ENCODE measurements around the gene SMG9. TPM values are rescaled to one million over a fixed set of nuclear protein-coding genes. Genes with fewer than 3 reads are reported as not detected.

The SMG9 gene
- total RNA-seq, 1 donor from 2014 or later = 35.0 TPM

DNA sequence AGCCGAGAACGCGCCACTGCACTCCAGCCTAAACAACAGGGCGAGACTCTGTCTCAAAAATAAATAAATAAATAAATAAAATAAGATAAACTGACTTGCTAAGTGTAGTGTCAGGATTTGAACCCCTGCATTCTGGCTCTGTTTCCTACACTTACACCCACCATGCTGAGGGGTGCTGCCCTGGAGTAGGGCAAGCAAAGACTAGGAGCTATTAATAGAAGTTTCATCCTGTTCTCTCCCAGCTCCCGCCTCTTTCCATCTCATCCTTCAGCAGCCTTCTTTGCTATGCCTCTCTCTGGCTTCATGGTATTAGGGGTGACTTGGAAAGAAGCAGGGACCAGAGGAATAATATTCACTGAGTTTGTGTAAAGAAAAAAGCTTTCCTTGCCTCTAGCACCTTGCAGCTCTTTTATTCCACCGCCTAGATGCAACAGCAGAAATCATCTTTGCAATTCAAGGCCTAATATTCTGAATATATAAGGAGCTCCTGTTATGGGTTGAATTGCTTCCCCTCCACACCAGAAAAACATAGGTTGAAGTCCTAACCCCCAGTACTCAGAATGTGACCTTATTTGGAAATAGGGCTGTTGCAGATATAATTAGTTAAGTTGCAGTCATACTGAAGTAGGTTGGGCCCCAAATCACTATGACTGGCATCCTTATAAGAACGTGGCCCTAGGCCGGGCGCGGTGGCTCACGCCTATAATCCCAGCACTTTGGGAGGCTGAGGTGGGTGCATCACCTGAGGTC, 76.1 kb downstream of the SMG9 start:
- FAIRE-seq = no peak
- no peaks in the 10 kb centered on the region for H3K27me3 ChIP-seq (ENCODE audit: insufficient read depth, low read length)
- H3K36me3 ChIP-seq (ENCODE audit: insufficient read depth, low read length) = no peaks in the 10 kb centered on the region
- no peaks in the 10 kb centered on the region for H4K20me1 ChIP-seq (ENCODE audit: insufficient read depth, low read length)
- no peak overlapping the region for H3K4me2 ChIP-seq (ENCODE audit: low read length)
- DNase-seq (ENCODE audit: low read depth) = no peak
- no peaks in the 10 kb centered on the region for H3K79me2 ChIP-seq (ENCODE audit: insufficient read depth, low read length)
- TF ChIP-seq EZH2 (IDR thresholded peaks at IDR 0.05; ENCODE audit: insufficient read depth, low read length) = no peak
- TF ChIP-seq, protein P1, sequence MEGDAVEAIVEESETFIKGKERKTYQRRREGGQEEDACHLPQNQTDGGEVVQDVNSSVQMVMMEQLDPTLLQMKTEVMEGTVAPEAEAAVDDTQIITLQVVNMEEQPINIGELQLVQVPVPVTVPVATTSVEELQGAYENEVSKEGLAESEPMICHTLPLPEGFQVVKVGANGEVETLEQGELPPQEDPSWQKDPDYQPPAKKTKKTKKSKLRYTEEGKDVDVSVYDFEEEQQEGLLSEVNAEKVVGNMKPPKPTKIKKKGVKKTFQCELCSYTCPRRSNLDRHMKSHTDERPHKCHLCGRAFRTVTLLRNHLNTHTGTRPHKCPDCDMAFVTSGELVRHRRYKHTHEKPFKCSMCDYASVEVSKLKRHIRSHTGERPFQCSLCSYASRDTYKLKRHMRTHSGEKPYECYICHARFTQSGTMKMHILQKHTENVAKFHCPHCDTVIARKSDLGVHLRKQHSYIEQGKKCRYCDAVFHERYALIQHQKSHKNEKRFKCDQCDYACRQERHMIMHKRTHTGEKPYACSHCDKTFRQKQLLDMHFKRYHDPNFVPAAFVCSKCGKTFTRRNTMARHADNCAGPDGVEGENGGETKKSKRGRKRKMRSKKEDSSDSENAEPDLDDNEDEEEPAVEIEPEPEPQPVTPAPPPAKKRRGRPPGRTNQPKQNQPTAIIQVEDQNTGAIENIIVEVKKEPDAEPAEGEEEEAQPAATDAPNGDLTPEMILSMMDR (IDR thresholded peaks at IDR 0.05; ENCODE audit: insufficient read depth, low read depth, low read length) = no peak
- no peaks in the 10 kb centered on the region for H3K9me3 ChIP-seq (ENCODE audit: insufficient read depth, low read depth, low read length)
- Mint-ChIP-seq H3K27ac (ENCODE audit: unreplicated experiment) (no peak overlapping the region), H3K4me1 (ENCODE audit: low read depth, unreplicated experiment) (peaks cover 9% of the 10 kb centered on the region), H3K9me3 (ENCODE audit: unreplicated experiment) (no peaks in the 10 kb centered on the region), H3K27me3 (ENCODE audit: low read depth, unreplicated experiment) (peaks cover 7% of the 10 kb centered on the region), H3K36me3 (ENCODE audit: low read depth, unreplicated experiment) (no peaks in the 10 kb centered on the region), H3K4me3 (ENCODE audit: unreplicated experiment) (no peak overlapping the region)
- no peak overlapping the region for H3K27ac ChIP-seq (ENCODE audit: low read depth, low read length)
- no peak overlapping the region for H2AFZ ChIP-seq (ENCODE audit: low read depth, low read length)
- no peak overlapping the region for H3K4me3 ChIP-seq (ENCODE audit: insufficient read depth, low read depth, low read length)
- no peak overlapping the region for H3K9ac ChIP-seq (ENCODE audit: low read length)
- peaks cover 15% of the 10 kb centered on the region for H3K4me1 ChIP-seq (ENCODE audit: insufficient read depth, low read length)

Other genes with a start within 250 kb of the SMG9 start
- 43.7 and 50.7 TPM in 2 replicates for gene ETHE1, start 227.8 kb downstream of the SMG9 start, total RNA-seq
- 1.3 and 1.4 TPM in 2 replicates for gene ZNF575, start 221.8 kb downstream of the SMG9 start, total RNA-seq
- 14.6 and 14.7 TPM in 2 replicates for gene XRCC1, start 179.4 kb downstream of the SMG9 start, total RNA-seq
- gene PINLYP, start 179.2 kb downstream of the SMG9 start, total RNA-seq = 0.30 and 0.96 TPM in 2 replicates
- gene IRGQ, start 158.8 kb downstream of the SMG9 start, total RNA-seq = 49.8 and 60.7 TPM in 2 replicates
- 13.8 and 14.5 TPM in 2 replicates for gene ZNF576, start 158.4 kb downstream of the SMG9 start, total RNA-seq
- gene SRRM5, start 142.9 kb downstream of the SMG9 start, total RNA-seq = 0.23 TPM in 1 of 2 replicates, not detected in the other
- gene ZNF428, start 135.3 kb downstream of the SMG9 start, total RNA-seq = 53.4 and 54.7 TPM in 2 replicates
- gene CADM4, start 115.1 kb downstream of the SMG9 start, total RNA-seq = 40.8 and 52.1 TPM in 2 replicates
- gene PLAUR, start 84.8 kb downstream of the SMG9 start, total RNA-seq = 112 and 116 TPM in 2 replicates
- gene IRGC, start 38.9 kb downstream of the SMG9 start, total RNA-seq = not detected in 2 replicates
- gene KCNN4, start 26.0 kb upstream of the SMG9 start, total RNA-seq = 2.6 and 3.6 TPM in 2 replicates
- gene LYPD5, start 47.5 kb upstream of the SMG9 start, total RNA-seq = not detected in 2 replicates
- 10.1 and 11.9 TPM in 2 replicates for gene ZNF283, start 72.4 kb upstream of the SMG9 start, total RNA-seq
- gene ZNF404, start 129.0 kb upstream of the SMG9 start, total RNA-seq = 6.4 and 6.6 TPM in 2 replicates
- 13.8 and 15.8 TPM in 2 replicates for gene ZNF45, start 180.3 kb upstream of the SMG9 start, total RNA-seq
- gene ZNF221, start 196.3 kb upstream of the SMG9 start, total RNA-seq = 6.0 and 6.6 TPM in 2 replicates
- 6.2 and 6.5 TPM in 2 replicates for gene ZNF155, start 229.2 kb upstream of the SMG9 start, total RNA-seq
- gene ZNF230, start 248.0 kb upstream of the SMG9 start, total RNA-seq = 2.1 and 2.7 TPM in 2 replicates

All from astrocyte (in vitro differentiated cells and primary cell).